ENCODE measurements around the gene GSG1L.

Gene GSG1L

DNA sequence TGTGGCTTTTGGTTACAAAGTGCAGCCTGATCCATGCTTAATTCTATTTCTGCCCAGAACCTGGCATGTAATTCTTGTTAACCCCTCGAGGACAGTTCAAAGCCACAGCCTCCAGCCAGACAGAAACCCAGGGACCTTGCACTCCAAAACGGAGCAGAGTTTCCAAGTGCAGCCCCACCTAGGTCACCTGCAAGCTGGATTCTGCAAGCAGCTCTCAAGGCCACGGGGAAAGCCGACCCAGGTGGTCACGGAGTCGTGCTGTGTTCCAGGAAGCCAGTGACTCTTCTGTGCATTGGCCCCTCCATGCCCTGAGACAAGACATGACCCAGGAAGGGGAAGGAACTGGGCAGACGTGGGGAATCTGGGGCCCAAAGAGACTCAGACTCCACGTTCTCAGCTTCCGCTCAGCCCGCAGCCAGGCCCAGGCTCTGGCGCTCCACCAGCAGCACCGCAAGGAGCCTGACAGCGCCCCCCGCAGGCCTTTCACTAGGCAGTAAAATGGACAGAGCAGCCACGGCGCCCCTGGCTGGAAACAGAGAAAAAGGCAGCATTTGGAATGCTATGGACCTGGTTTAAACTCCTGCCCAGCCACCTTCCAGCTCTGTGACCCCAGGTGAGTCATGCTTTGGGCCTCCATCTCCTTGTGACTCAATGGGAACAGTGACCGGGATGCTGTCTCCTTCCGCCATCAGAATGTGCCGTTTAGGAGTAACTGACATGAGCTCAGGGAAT lies 27.3 kb upstream of the GSG1L start:
- DNase-seq = no peak

DNA sequence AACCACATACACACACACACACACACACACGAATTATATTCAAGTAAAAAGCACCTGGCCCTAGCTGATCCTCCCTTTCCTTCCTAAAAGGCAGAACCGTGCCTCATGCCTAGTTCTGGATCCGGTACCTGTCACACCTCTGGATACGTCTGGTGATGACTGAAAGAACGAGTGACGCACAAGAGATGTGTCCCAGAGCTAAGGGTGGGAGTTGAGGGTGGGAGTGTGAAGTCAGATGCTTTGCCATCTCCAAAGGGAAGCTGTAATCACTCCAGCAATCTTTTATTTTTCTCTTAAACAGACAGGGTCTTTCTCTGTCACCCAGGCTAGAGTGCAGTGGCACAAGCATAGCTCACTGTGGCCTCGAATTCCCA lies 26.5 kb upstream of the GSG1L start:
- no peak for DNase-seq

DNA sequence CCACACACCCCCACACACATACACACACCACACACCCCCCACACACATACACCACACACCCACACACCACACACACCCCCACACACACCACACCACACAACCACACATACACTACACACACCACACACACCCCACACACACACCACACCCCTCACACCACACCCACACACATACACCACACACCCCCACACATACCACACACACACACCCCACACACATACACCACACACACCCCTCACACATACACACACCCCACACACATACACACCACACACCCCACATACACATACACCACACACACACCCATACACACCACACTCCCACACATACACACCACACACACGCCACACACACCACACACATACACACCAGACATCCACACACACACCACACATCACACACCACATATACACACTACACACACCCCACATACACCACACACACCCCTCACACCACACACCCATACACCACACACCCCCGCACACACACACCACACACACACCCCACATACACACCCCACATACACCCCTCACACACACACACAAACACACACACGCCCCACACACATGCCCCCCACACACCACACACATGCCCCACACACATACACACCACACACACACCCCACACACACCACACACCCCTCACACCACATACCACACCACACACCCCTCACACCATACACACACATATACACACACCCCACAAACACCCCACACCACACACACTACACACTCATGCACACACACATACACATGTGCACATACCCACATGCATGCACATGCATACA lies 25.9 kb upstream of the GSG1L start:
- no peak for DNase-seq

DNA sequence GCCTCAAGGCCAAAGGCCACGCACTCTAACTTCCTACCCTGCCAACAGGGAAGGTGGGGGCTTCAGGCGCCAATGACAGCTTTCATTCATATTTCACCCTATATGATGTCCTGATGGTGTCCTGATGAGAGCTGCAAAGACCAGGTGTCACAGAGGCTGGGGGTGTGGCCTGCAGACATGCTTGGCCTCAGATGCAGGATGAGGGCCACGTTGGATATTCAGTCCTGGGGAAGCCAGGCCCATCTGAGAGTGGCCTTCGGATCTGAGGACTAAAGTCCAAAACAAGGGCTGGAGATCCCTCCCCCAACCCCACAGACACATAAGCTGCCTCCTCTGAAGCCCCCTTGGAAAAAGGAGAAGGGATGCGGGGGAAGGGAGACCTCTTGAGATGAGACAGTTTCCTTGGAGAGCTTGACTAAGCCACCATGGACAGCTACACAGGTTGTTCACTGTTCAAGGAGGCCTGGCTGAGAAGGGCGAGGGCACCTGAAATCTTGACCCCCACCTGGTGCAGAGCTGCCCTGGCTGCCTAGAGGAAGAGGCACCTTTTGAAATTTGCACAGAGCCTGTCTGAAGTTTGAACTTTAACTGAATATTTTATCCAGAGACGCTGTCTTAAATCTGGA lies 24.3 kb upstream of the GSG1L start:
- no peak for DNase-seq

DNA sequence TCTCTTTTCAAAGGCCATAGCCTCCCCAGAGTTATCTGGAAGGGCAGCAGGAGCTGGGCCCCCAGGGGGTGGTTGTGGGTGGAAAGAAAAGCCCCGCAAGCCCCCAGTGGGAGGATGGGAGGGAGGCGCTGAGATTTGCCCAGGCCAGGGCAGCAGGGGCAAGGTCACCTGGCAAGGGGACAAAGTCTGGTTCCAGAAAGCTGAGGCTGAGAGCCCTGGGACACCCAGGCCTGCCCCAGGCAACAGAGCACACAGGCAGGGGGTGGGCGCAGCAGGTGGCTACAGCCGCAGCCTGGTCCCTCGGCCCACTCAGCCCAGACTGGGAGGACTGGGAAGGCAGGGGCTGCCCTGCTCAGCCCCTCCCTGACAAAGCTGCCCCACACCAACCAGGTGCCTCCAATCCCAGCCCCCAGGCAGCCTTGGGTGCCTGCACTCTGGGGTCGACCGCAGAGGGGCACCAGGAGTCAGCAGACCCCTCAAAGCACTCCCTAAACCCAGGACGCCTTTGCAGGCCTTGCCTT lies 23.7 kb upstream of the GSG1L start:
- no peak for DNase-seq

DNA sequence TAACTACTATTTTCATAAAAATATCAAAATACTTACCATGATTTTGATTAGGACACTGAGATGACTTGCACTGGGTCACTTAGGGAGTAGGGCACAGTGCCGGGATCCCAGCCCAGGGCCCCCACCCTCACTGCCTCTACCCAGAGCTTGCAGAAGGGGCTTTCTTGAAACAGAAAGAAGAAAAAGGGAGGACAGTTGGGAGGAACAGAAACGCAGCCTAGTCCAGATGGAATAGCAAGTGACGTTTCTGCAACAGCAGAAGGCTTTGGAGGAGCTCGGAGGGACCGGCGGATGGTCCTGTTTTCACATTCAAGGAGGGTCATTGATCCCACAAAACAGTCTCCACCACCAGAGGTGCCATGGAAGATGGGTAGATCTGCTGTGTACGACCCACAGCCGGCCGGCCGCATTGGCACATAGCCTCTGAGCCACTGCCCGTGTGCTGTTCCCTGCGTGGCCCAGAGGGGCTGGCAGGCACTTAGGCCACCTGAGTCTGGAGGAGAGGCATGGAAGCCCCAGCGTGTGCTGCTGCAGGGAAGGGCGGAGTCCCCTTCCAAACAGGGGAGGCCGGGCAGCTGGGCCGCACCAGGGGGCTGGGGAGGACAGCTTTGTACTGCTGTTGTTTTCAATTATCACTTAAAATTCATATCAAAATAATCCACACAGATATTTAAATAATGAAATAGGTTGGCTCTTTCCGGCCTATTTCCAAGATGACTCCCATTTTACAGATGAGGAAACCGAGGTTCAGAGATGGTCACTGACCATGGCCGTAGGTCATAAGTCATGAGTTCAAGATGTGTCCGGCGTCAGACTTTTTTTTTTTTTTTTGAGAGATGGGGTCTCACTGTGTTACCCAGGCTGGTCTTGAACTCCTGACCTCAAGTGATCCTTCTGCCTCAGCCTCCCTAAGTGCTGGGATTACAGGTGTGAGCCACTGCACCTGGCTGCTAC lies 22.9 kb upstream of the GSG1L start:
- DNase-seq = no peak

DNA sequence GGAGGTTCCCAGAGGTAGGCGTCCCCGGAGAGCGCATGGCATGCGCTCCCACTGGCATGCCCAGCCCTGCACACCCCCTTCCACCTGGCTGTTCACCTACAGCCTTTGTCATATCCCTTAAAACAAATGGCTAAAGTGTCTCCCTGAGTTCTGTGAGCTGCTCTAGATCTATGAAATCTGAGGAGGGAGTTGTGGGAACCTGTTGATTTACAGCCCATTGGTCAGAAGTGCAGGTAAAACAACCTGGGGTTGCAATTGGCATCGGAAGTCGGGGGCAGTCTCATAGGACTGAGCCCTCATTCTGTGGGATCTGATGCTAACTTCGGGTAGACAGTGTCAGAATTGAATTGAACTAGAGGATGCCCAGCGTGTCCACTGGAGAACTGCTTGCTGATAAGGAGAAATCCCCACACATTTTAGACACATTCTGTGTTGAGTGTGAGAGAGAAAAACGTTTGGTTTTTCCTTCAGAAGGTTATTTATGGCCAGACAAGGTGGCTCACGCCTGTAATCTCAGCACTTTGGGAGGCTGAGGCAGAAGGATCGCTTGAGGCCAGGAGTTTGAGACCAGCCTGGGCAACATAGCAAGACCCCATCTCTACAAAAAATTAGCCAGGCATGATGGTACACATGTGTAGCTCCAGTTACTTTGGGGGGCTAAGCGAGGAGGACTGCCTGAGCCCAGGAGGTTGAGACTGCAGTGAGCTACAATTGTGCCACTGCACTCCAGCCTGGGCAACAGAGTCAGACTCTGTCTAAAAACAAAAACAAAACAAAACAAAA lies 22.1 kb upstream of the GSG1L start:
- DNase-seq = no peak

DNA sequence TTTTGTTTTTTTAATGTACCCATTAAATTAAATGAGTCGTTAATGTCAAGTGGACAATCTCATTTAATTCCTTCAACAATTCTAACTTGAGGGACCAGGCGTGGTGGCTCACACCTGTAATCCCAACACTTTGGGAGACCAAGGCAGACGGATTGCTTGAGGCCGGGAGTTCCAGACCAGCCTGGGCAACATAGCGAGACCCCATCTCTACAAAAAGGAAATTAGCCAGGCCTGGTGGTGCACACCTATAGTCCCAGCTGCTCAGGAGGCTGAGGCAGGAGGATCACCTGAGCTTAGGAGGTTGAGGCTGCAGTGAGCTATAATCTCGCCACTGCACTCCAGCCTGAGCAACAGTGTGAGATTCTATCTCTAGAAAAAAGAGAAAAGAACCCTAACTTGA lies 20.7 kb upstream of the GSG1L start:
- no peak for DNase-seq

DNA sequence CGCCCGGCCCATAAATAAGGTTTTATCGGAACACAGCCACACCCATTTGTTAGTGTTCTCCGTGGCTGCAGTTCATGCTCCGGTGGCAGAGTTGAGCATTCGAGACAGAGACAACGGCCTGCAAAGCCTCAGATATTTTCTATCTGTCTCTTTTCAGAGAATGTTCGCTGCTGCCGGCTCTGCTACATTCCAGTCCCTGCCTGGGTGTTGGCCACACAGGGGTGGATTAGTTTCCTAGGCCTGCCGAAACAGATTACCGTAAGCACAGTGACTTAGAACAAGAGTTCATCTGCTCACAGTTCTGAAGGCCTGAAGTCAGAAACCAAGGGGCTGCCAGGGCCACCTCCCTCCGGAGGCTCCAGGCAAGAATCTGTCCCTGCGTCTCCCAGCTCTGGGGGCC lies 19.1 kb upstream of the GSG1L start:
- DNase-seq = no peak

DNA sequence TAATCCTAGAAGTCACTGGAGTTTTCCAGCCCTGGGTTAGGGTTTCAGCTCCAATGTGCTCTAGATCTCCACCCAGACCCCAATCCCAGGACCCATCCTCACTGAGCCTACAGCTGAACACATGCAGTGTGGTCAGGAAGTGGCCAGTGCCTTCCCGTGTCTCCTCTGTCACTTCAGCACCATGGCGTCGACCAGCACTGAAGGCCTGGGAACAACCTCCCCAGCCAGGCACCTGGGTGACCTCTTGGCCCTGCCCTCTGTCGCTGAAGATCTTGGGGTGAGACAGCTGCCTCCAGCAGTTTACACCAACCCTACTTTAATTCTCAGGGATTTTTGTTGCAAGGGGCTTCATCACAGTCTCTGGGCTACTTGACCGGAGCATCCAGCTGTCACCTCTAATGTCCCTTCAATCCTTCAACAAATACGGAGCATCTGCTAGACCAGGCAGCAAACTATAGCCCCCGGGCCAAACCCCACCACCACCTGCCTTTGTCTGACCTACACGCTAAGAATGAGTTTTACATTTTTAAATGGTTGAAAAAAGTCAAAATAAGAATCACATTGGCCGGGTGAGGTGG lies 18.0 kb upstream of the GSG1L start:
- no peak for DNase-seq

DNA sequence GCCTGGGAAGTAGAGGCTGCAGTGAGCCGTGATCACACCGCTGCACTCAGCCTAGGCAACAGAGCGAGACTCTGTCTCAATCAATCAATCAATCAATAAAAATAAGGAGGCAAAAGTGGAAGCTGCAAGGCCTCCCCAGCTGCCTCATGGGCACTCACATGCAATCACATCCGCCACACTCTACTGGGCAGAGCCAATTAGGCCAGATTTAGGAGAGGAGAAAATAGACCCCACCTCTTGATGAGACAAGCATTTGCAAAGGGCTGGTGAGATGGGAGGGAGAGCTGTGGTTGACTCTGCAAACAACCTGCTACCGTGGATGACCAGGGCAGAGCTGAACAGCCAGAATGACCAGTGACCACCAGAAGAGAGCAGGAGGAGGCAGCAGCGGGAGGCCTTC lies 14.7 kb upstream of the GSG1L start:
- no peak for DNase-seq

DNA sequence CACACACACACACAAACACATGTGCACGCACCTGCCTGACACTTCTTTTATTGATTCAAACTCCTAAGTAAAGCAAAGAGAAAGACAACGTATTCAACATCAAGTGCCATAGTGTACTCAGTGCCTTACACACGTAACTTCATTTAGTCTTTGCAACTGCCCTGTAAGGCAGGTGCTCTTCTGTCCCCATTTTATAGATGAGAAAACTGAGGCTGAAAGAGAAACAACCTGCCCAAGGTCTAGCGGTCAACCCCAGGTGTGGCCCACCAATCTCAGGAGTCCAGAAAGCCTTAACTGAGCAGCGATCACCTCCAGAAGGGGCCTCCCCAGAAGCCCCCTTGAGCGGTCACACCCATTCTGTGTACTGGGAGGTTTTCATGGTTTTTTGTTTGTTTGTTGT lies 10.3 kb upstream of the GSG1L start:
- DNase-seq = no peak

DNA sequence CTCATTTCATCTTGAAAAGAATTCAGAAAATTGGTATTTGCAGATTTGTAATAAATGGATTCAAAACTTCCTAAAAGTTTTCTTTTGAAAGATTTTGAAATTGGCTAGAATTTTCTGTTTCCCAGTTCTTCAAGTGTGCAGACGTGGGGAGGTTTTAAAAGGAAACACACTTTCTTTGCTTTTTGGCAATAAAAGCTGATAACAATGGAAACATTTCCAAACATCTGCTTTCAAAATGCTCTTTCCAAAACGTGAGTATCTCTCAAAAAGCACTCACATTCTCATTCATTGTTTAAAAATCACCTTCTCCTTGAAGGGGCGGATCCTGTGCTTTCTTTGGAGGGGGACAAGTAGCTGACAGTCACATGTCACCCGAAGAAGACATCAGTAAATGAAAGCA lies 8.6 kb upstream of the GSG1L start:
- DNase-seq = no peak

DNA sequence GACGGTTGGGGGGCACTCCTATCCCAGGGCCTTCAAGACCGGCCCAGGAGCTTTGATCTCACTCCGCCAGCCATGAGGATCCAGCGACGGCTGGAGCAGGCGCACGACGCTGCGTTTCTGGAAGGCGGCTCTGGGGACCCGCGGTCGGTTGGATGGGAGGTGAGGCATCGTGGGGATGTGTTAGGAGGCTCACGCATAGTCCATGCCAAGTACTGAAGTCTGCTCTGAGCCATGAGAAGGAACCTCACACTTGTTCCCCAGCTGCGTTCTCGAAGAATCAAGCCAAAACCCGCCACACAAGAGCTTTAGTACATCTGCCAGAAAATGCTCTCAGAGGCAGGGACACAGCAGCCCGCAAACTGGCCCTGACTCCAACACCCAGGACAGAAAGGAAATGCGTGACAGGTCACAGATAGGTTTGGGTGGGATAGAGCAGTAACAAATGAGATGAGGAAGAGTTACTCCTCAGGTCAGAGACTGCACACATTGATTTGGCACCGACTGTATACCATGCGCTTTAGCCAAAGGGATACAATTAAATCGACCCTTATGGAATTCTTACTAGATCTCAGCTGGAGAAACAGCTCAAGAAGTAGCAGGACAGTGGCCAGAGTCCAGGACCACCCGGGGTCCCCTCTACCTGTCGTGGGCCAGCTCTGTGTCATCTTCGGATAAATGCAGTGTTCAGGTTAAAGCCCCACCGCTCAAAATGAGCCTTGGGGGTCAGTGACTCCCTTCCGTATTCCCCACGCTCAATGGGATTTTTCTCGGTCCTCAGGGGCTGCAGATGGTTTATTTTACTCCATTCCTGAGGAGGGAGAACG lies 6.7 kb upstream of the GSG1L start:
- no peak for DNase-seq

DNA sequence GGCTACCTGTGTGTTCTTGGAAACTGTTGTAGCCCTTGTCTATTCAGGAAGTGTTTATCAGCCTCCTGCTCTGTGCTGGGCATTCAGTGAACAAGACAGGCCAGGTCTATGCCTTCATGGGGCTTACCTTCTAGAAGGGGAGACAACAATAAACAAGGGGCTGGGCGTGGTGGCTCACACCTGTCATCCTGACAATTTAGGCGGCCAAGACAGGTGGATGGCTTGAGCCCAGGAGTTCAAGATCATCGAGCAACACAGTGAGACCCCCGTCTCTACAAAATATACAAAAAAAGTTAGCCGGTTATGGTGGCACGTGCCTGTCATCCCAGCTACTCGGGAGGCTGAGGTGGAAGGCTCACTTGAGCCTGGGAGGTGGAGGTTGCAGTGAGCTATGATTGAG lies 5.5 kb upstream of the GSG1L start:
- DNase-seq = no peak

DNA sequence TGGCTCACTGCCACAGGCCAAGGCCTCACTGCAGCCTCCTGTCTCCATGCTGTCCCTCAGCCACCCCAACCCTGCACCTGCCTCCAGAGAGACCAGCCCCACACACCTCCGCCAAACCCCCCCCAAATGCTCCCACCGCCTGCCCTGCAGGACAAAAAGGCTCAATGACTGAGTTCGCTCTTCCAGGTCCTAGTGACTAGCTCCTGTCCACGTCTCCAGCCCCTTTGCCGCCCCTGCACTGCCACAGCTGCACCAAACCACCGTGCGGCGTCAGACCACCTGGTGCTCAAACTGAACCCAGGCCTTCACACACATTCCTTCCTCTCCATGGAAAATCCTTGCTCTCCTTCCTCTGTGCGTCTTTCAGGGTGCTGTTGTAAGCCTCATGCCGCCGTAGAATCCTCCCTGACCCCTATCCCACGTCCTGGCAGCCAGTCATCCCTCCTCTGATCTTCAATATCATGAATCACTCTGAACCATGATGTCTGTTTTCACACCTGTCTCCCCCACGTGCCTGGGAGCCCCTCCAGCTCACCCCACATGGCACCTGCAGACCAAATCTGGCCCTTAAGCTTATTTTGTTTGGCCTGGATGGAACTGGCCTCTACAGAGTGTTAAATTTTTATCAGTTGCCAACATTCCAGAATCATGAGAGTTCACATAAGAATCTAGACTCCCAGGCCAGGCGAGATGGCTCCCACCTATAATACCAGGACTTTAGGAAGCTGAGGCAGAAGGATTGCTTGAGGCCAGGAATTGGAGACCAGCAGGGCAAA lies 4.3 kb upstream of the GSG1L start:
- no peak for DNase-seq

DNA sequence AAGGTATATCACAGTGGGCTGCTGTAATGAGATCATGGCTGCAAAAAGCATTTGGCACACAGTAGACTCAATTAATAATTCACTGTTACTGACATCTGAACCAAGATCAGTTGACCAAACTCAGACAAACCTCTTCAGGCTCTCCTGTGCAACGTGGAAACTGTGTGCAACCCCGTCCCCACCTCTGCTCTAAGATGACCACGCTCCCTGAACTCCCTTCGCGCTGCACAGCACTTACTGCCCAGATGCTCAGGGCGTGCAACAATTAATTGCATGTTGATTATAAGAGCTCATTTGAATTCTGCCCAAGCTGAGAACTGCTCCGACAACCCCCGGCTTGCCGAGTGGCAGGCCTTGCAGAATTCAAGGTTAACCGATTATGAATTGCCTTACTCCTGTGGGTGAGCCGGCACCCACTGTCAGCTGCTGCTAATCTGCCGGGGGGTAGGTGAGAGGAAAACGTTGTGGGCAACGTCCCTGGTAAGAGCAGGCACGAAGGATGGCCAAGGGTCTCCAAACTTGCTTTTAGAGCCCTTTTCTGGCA lies 1.3 kb upstream of the GSG1L start:
- no peak for DNase-seq

DNA sequence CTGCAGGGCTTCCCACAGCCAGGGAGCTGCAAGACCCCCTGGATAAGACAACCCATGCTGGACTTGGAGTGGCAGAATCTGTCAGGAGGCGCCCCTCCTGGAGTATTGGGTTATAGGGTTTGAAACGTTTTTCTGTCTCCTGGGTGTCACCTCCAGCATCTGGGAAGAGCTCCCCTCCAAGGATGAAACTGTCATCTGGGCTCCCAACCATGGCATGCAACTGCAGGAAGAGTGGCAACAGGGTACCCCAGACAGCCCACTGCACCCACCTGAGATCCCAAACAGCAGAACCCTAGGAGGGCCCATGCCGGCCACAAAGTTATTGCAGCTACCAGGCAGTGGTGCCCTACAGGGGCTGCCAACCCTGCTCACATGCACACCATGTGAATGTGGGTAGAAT lies 636 bp upstream of the GSG1L start:
- no peak for DNase-seq

DNA sequence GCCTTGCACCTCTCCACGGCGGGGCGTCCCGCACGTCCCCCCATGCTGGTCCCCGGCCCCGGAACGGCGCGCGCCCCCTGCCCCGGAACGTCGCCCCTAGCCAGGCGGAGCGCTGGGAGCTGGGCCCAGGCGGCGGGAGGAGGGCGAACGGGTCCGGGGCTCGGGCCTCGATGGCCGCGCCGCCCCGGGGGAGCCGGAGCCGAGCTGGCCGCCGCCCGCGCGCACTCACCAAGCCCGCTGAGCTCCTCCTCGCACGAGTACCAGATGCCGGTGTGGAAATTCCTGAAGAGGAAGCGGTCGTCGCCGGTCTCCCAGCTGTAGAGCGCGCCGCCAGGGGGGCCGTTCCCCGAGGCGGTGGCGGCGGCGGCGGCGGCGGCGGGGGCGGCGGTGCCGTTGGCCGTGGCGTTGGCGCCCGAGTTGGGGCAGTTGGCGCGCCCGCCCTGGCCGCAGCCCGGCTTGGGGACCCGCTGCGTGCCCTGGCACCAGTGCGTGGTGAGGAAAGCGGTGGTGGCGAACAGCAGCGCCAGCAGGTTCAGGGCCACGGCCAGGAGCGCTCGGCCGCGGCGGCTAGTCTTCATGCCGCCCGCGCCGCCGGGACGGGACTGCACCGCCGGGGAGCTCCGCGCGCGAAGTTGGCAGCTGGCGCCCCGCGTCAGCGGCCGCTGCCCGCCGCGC lies 530 bp downstream of the GSG1L start:
- no peak for DNase-seq

Measured in NCI-H2081 treated with DMSO at 0.1 percent for 48 hours (cell line).